Astrocyte of the cerebellum (primary cell): ENCODE results near the gene SUPT6H.

Source experiments
- DNase-seq: peaks from one replicate; pipeline ENCODE4 v3.0.0-alpha.2; 2011; ENCODE audit warnings: low read depth
- H3K4me3 ChIP-seq: 2 replicates; pipeline ENCODE4 v1.5.1; 2011; ENCODE audit warnings: mild to moderate bottlenecking, low read depth, low read length, moderate library complexity
- CTCF ChIP-seq: IDR thresholded peaks from 2 replicates; pipeline ENCODE4 v1.5.1; 2012; ENCODE audit warnings: low read length, low read depth, moderate library complexity, mild to moderate bottlenecking; ENCODE audit errors: missing control alignments
- in situ Hi-C: cut with HindIII; loops from 2 replicates; pipeline ENCODE4 v1.10.0; 2017; ENCODE audit warnings: low sequenced_read_pairs

Gene SUPT6H

GRCh38 chr17:28711723-28712031 lies 49.7 kb downstream of the SUPT6H start, which contains the start of gene PROCA1:
Gene PROCA1 (minus strand): TSS chr17:28711888. CDS start chr17:28711660, 228 bp downstream.
- H3K4me3 ChIP-seq: peak within 1 kb of the TSS; percentile 54
- in situ Hi-C loops: no loop called here
- DNase-seq: no peak
- no peak for TF ChIP-seq CTCF

GRCh38 chr17:28712032-28712704 lies 50.2 kb downstream of the SUPT6H start:
- no peak for DNase-seq
- in situ Hi-C loops: no loop called here
- no peak overlapping the region for H3K4me3 ChIP-seq
- no peak for TF ChIP-seq CTCF

GRCh38 chr17:28712705-28713415 lies 50.9 kb downstream of the SUPT6H start:
- in situ Hi-C loops: no loop called here
- TF ChIP-seq CTCF: no peak
- DNase-seq: no peak
- no peak overlapping the region for H3K4me3 ChIP-seq

GRCh38 chr17:28714281-28714680 lies 52.3 kb downstream of the SUPT6H start:
- no peak for TF ChIP-seq CTCF
- in situ Hi-C loops: no loop called here
- H3K4me3 ChIP-seq: no peak overlapping the region
- DNase-seq: no peak

GRCh38 chr17:28715217-28715616 lies 53.2 kb downstream of the SUPT6H start:
- no peak for DNase-seq
- in situ Hi-C loops: no loop called here
- no peak for TF ChIP-seq CTCF
- H3K4me3 ChIP-seq: peak overlapping the region; percentile 82

- peak overlapping the region; percentile 82 for H3K4me3 ChIP-seq
- in situ Hi-C loops: no loop called here
- no peak for DNase-seq
- TF ChIP-seq CTCF: no peak
These were observed 55.0 kb downstream of the SUPT6H start for GRCh38 chr17:28716740-28717577.
